IgD-negative memory B cell (primary cell): ENCODE measurements around the gene EBF4. TPM values are rescaled to one million over a fixed set of nuclear protein-coding genes. Genes with fewer than 3 reads are reported as not detected.

Source experiments
- H3K27ac Mint-ChIP-seq, 3 donors: one replicate each; pipeline ENCODE4 v1.8.0; 2020 to 2022; ENCODE audit warnings: mild to moderate bottlenecking in 3 of 3, mixed read lengths in 3 of 3, moderate library complexity in 1 of 3
- H3K27me3 Mint-ChIP-seq: one replicate; pipeline ENCODE4 v1.8.0; 2021; ENCODE audit warnings: mixed read lengths
- H3K36me3 Mint-ChIP-seq: one replicate; pipeline ENCODE4 v1.8.0; 2020; ENCODE audit warnings: mild to moderate bottlenecking, mixed read lengths
- H3K4me1 Mint-ChIP-seq, 3 donors: one replicate each; pipeline ENCODE4 v1.8.0; 2020 to 2022; ENCODE audit warnings: mixed read lengths in 3 of 3, mild to moderate bottlenecking in 1 of 3
- H3K4me3 Mint-ChIP-seq, 4 donors: one replicate each; pipeline ENCODE4 v1.8.0; 2020 to 2022; ENCODE audit warnings: mild to moderate bottlenecking in 4 of 4, mixed read lengths in 4 of 4, moderate library complexity in 3 of 4
- H3K9me3 Mint-ChIP-seq, 3 donors: one replicate each; pipeline ENCODE4 v1.8.0; 2020 to 2021; ENCODE audit warnings: mixed read lengths in 3 of 3, mild to moderate bottlenecking in 1 of 3
- polyA plus RNA-seq: library from polyadenylated mRNA; unstranded; fragments of 300-500 nt; fragmentation: Illumina TruSeq; gene quantifications from one replicate; pipeline ENCODE4 v1.2.3, GENCODE V29; 2021

The EBF4 gene
- polyA plus RNA-seq, 1 donor from 2014 or later, result 1.1 TPM

DNA sequence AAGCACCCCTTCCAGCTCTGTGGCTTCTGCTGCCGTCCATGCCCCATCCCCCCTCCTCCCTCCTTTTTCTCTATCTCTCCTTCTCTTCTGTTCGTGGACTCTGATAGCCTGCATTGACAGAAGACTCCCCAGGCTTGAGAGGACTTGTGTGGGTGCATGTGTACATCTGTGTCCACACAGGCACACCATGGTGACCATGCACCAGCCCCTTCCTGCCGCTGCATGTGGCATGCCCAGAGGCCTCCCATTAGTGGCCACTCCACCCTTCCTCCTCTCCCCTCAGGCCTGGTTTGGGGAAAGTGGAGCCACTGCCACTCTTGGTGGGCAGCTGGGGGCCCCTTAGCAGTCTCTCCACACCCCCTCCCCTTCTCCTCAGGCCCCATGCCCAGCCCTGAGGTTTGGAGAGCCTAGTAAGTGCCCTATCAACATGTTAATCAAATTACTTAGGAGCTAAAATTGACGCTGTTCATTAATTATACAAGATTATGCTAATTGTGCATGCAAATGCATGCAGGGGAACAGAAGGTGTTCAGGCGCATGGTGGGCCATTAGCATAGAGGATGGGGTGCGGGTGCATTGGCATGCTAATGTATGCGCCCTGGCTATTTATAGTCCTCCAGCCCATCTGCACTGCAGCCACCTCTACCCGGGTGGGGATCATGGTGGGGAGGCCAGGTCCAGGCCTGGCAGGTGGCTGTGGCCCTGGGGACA is 45.9 kb downstream of the EBF4 start:
- no peaks in the 10 kb centered on the region for H3K36me3 Mint-ChIP-seq
- peaks cover 0 to 7% (median 6%) of the 10 kb centered on the region in 3 donors for H3K4me1 Mint-ChIP-seq
- H3K27me3 Mint-ChIP-seq, result peaks cover 26% of the 10 kb centered on the region
- H3K4me3 Mint-ChIP-seq, result no peak overlapping the region
- H3K27ac Mint-ChIP-seq, result no peak overlapping the region
- peaks cover 0 to under 1% (median 0%) of the 10 kb centered on the region in 3 donors for H3K9me3 Mint-ChIP-seq

- Mint-ChIP-seq H3K4me3 (no peak overlapping the region), H3K27me3 (peaks cover 29% of the 10 kb centered on the region), H3K36me3 (no peaks in the 10 kb centered on the region), H3K27ac (no peak overlapping the region), H3K9me3 (no peaks in the 10 kb centered on the region), H3K4me1 (peaks cover 0 to 7% (median 6%) of the 10 kb centered on the region in 3 donors)
Observed at GRCh38 chr20:2739042-2739398, 46.4 kb downstream of the EBF4 start.

DNA sequence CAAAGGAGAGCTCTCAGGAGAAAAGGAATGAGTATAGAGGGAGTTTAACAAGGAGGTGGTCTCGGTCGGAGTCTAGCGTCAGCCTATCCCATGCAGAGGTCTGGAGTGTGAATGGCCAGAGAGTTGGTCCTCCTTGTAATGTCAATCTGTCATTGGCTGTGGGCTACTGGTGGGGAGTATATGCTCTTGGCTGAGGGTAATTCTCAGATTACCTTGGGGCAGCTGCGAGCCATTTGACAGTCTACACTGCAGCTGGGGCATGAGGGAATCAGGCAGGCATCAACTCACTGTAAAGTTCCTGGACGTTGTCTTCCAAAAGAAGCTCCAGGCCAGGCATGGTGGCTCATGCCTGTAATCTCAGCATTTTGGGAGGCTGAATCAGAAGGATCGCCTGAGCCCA is 48.1 kb downstream of the EBF4 start:
- no peaks in the 10 kb centered on the region for H3K9me3 Mint-ChIP-seq
- H3K27me3 Mint-ChIP-seq, result peaks cover 29% of the 10 kb centered on the region
- no peaks in the 10 kb centered on the region for H3K36me3 Mint-ChIP-seq
- H3K4me3 Mint-ChIP-seq, result peak overlapping the region in 1 of 4 donors; percentile 26
- H3K4me1 Mint-ChIP-seq, result peaks cover 0 to 7% (median 6%) of the 10 kb centered on the region in 3 donors
- H3K27ac Mint-ChIP-seq, result peak overlapping the region in 1 of 3 donors; percentile 90

GRCh38 chr20:2741463-2741862 is 48.9 kb downstream of the EBF4 start:
- Mint-ChIP-seq H3K4me1 (peaks cover 0 to 7% (median 6%) of the 10 kb centered on the region in 3 donors), H3K27ac (peak overlapping the region in 2 of 3 donors; percentile 6 to 90), H3K27me3 (peaks cover 32% of the 10 kb centered on the region), H3K9me3 (no peaks in the 10 kb centered on the region), H3K36me3 (no peaks in the 10 kb centered on the region), H3K4me3 (no peak overlapping the region)

DNA sequence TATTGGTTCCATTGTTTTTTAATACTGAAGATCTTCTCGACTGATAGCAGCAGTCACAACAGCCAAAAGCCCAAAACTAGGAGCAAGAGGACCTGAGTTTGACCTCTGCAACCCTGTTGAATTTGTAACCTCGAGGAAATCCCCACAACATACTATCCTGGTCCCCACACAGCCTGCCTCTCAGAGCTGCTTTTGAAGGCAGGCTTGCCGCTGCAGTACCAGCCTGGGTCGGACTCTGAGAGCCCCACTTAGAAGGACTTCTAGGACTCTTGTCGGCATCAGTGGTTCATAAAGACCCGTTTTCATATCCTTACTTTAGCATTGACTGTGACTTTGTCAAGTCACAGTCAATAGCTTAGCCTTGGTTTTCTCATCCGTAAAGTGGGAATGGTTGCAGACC is 49.3 kb downstream of the EBF4 start:
- H3K4me1 Mint-ChIP-seq, result peaks cover 0 to 7% (median 6%) of the 10 kb centered on the region in 3 donors
- no peaks in the 10 kb centered on the region for H3K9me3 Mint-ChIP-seq
- no peaks in the 10 kb centered on the region for H3K36me3 Mint-ChIP-seq
- H3K4me3 Mint-ChIP-seq, result no peak overlapping the region
- H3K27me3 Mint-ChIP-seq, result peaks cover 32% of the 10 kb centered on the region
- H3K27ac Mint-ChIP-seq, result peak overlapping the region in 1 of 3 donors; percentile 6

DNA sequence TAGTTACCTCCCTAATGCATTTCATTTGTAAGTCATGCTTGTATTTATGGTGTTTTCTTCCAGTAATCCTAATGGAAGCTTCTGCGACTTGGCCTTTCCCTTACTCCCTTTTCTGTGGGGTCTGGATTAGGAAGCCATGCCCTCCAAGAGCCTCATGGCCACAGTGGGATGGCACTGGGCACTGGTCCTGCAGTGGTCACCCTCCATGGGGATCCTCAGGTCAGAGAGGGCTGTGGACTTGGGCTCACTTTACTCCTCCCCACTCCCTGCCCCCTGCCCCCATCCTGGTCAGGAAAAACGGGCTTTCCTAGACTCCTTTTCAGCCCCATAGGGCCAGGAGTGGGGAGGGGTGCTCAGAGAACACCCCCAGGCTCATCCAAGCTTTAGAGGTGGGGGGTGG is 49.9 kb downstream of the EBF4 start:
- Mint-ChIP-seq H3K4me1 (peaks cover 0 to 7% (median 6%) of the 10 kb centered on the region in 3 donors), H3K36me3 (no peaks in the 10 kb centered on the region), H3K27me3 (peaks cover 32% of the 10 kb centered on the region), H3K27ac (peak overlapping the region in 1 of 3 donors; percentile 31), H3K4me3 (no peak overlapping the region), H3K9me3 (no peaks in the 10 kb centered on the region)

DNA sequence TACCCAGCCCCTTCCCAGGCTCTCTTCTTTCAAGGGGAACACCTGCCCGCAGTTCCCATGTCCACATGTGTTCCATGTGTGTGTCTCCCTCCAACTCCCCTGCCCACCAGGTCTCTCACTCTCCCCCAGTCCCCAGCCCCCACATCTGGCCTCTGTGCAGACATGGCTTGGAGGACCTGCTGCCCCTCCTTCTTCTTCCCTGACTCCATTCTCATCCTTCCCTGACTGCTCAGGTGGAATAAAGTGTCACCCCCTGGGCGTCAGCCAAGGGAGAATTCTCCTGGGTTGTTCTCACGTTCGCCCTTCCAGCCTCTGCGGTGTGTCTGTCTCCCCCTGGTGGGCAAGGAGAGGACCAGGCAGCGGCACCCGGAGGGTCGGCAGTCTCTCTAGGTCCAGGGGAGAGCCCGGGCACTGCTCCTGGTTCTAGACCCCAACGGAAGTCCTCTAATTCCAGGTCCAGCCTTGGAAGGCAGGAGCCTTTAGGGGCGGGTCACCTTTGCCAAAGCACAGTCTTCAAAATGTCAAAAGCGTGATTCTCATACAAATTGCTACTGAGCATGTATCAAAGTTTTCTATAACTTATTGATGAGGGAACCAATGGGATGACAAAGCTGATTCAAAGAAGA is 50.5 kb downstream of the EBF4 start:
- Mint-ChIP-seq H3K36me3 (no peaks in the 10 kb centered on the region), H3K4me3 (no peak overlapping the region), H3K9me3 (no peaks in the 10 kb centered on the region), H3K27me3 (peaks cover 31% of the 10 kb centered on the region), H3K4me1 (peaks cover 0 to 7% (median 6%) of the 10 kb centered on the region in 3 donors), H3K27ac (peak overlapping the region in 1 of 3 donors; percentile 70)

DNA sequence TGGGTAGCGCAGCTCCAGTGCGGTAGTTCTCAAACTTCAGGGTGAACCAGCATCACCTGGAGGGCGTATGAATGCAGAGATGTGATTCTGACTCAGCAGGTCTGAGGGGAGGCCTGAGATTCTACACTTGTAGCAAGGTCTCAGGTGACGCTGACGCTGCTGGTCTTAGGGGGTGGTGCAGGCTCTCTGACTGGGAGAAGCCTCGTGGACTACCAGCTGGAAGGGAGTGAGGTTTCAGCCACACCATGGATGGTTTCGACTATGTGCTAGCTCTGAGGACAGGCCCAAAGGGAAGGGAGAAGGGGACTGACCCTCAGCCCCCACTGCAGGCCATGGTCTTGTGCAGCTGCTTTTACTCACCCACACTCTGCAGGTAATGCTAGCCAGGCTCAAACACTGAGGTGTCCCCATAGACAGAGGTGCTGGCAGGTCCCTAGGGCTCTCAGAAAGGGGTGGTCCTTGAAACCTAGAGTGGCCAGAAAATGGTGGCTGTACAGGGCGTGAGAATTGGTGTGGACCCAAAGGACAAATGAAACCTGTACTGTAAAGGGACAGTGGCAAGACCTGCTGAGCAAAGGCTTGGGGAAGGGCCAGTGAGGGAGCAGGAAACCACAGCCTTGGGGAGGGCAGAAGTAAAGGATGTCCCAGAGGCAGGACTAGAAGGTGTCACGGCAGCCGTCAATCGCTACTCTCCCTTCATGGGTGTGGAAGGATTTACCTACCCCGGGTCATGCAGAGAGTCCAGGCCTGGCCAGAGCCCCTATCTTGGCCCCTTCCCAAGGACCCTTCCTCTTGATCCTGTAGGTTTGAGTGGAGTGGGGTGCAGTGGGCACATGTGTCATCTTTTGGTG is 52.7 kb downstream of the EBF4 start:
- H3K9me3 Mint-ChIP-seq, result no peaks in the 10 kb centered on the region
- H3K4me3 Mint-ChIP-seq, result no peak overlapping the region
- H3K27me3 Mint-ChIP-seq, result peaks cover 28% of the 10 kb centered on the region
- H3K36me3 Mint-ChIP-seq, result no peaks in the 10 kb centered on the region
- H3K27ac Mint-ChIP-seq, result peak overlapping the region in 1 of 3 donors; percentile 57
- peaks cover 0 to 7% (median 6%) of the 10 kb centered on the region in 3 donors for H3K4me1 Mint-ChIP-seq

DNA sequence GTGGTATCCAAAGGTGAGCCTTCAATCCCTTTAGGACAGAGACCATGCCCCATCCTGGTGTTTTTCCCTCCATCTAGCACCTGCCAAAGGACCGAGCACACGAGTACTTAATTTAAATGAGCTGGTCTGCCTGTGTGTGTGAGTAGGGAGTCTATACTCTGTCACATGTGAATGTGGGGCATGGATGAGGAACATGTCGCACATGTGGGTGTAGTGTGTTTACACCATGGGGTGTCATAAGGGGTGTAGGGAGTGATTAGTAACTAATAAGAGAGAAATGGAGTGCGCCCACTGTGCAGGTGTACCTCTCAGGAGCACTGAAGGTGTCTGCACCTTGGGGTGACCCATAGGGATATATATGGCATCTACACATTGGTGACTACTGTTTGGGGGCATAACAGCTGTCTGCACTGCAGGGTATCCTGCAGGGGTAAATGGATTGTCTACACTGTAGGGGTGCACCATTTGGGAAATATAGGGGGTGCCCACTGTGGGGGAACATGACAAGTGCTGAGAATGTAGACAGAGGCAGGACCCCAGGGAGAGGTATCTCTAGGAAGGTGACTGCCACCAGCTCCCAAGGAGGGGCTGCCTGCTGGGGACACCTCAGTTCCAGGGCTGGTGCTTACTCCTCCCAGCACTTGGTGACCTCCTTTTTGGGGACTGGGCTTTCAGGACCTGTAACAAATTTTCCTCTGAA is 53.5 kb downstream of the EBF4 start:
- Mint-ChIP-seq H3K27ac (peak overlapping the region in 1 of 3 donors; percentile 57), H3K4me1 (peaks cover 0 to 12% (median 10%) of the 10 kb centered on the region in 3 donors), H3K4me3 (no peak overlapping the region), H3K9me3 (no peaks in the 10 kb centered on the region), H3K36me3 (no peaks in the 10 kb centered on the region), H3K27me3 (peaks cover 30% of the 10 kb centered on the region)

DNA sequence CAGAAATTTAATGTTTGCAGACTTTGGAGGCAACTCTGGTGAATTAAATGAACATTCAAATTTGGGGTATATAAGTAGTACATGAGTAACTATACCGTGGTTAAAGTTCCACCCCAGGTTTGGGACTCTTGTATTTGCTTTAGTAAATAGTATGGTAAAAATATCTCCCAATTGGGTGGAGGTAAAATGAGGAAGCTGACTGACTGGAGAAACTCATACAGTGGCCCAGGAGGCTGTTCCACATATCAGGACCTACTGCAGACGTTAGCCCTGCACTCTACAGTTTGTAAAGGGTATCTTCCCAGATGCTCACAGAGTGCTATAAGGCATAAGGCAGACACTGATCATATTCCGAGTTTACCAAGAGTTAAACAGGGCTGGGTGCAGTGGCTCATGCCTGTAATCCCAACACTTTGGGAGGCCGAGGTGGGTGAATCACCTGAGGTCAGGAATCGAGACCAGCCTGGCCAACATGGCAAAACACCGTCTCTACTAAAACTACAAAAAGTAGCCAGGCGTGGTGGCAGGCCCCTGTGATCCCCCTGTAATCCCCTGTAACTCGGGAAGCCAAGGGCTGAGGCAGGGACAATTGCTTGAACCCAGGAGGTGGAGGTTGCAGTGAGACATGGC is 54.2 kb downstream of the EBF4 start:
- H3K9me3 Mint-ChIP-seq, result no peaks in the 10 kb centered on the region
- no peaks in the 10 kb centered on the region for H3K36me3 Mint-ChIP-seq
- peaks cover 28% of the 10 kb centered on the region for H3K27me3 Mint-ChIP-seq
- H3K4me1 Mint-ChIP-seq, result peaks cover 0 to 12% (median 10%) of the 10 kb centered on the region in 3 donors
- no peak overlapping the region for H3K4me3 Mint-ChIP-seq
- H3K27ac Mint-ChIP-seq, result no peak overlapping the region

GRCh38 chr20:2747676-2748235 is 55.2 kb downstream of the EBF4 start:
- Mint-ChIP-seq H3K9me3 (no peaks in the 10 kb centered on the region), H3K36me3 (no peaks in the 10 kb centered on the region), H3K4me1 (peaks cover 0 to 12% (median 9%) of the 10 kb centered on the region in 3 donors), H3K27ac (no peak overlapping the region), H3K4me3 (no peak overlapping the region), H3K27me3 (peaks cover 28% of the 10 kb centered on the region)

- H3K9me3 Mint-ChIP-seq, result no peaks in the 10 kb centered on the region
- H3K27me3 Mint-ChIP-seq, result peaks cover 28% of the 10 kb centered on the region
- peaks cover 5 to 12% (median 12%) of the 10 kb centered on the region in 3 donors for H3K4me1 Mint-ChIP-seq
- no peaks in the 10 kb centered on the region for H3K36me3 Mint-ChIP-seq
- H3K27ac Mint-ChIP-seq, result no peak overlapping the region
- no peak overlapping the region for H3K4me3 Mint-ChIP-seq
Observed at GRCh38 chr20:2748551-2749342, 56.2 kb downstream of the EBF4 start.

DNA sequence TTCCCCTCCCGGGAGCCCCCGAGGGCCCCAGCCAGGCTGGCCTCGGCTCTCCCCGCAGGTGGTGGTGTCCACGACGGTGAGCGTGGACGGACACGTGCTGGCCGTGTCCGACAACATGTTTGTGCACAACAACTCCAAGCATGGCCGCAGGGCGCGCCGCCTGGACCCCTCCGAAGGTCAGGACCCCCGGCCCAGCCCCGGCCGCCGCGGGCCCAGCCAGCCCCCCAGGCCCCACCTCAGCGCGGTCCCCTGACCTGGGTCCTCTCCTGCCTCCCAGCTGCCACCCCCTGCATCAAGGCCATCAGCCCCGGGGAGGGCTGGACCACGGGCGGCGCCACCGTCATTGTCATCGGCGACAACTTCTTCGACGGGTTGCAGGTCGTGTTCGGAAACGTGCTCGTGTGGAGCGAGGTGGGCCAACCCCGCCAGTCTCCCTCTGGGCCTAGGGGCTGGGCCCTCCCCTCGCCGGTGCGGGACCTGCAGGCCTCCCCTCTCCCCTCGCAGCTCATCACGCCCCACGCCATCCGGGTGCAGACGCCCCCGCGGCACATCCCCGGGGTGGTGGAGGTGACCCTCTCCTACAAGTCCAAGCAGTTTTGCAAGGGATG is 56.9 kb downstream of the EBF4 start:
- Mint-ChIP-seq H3K36me3 (no peaks in the 10 kb centered on the region), H3K4me1 (peaks cover 5 to 15% (median 14%) of the 10 kb centered on the region in 3 donors), H3K27ac (peak overlapping the region in 1 of 3 donors; percentile 57), H3K4me3 (no peak overlapping the region), H3K9me3 (no peaks in the 10 kb centered on the region), H3K27me3 (peaks cover 34% of the 10 kb centered on the region)
